Vagina (tissue), 2 donors: Measurements from ENCODE around the gene METTL26.

Experiments
- CTCF ChIP-seq, 3 experiments: fragments of 450-650 bp in 2 of 3; fragments of 200-600 bp in 1 of 3; sonication (generic) in 1 of 3; IDR thresholded peaks; one replicate each; pipeline ENCODE4 v1.5.1; 2017 to 2019; ENCODE audit warnings: antibody characterized with exemption in 3 of 3, mild to moderate bottlenecking in 2 of 3, moderate library complexity in 2 of 3
- POLR2AphosphoS5 ChIP-seq, 2 donors: sonication (generic); formaldehyde crosslinking; IDR thresholded peaks; one replicate each; pipeline ENCODE4 v1.9.0; 2017; ENCODE audit warnings: antibody characterized with exemption in 2 of 2, mild to moderate bottlenecking in 2 of 2, low read depth in 1 of 2; ENCODE audit not compliant: insufficient read depth in 1 of 2

GRCh38 chr16:684961-685696 lies 49.0 kb upstream of the METTL26 start:
- no peak for TF ChIP-seq CTCF (IDR thresholded peaks at IDR 0.05)
- TF ChIP-seq POLR2AphosphoS5 (IDR thresholded peaks at IDR 0.05; ENCODE audit: insufficient read depth in 1 of 2, low read depth in 1 of 2), result no peak
